SK-N-SH (cell line): ENCODE results near the gene GLE1. TPM values are rescaled to one million over a fixed set of nuclear protein-coding genes. Genes with fewer than 3 reads are reported as not detected.

ENCODE experiments used
- CTCF ChIA-PET: fragments of 300-600, 350-600 bp; formaldehyde crosslinking; extraction: SDS; loops from one replicate; lab custom pipeline; 2021; lab: Yijun Ruan, JAX
- POLR2A ChIA-PET: fragments of 350-600 bp; sonication (Branson Sonifier 250); formaldehyde crosslinking; extraction: SDS; loops from one replicate; lab custom pipeline; 2020; ENCODE audit warnings: antibody characterized with exemption, inconsistent platforms; lab: Yijun Ruan, JAX
- DNase-seq: peaks from one replicate; pipeline ENCODE4 v3.0.0; 2012
- H2AFZ ChIP-seq: fragments of 200-600 bp; sonication (generic); 2 replicates; pipeline ENCODE4 v1.8.1; 2016; ENCODE audit warnings: antibody characterized with exemption, mild to moderate bottlenecking, low read depth
- H3F3A ChIP-seq: fragments of 200-600 bp; sonication (generic); replicated peaks from 2 replicates; pipeline ENCODE3; 2016; ENCODE audit warnings: antibody characterized with exemption, mild to moderate bottlenecking; ENCODE audit not compliant: insufficient read depth
- H3K27ac ChIP-seq, 2 experiments: fragments of 200-500 bp in 1 of 2; fragments of 200-600 bp in 1 of 2; sonication (Bioruptor generic) in 1 of 2; sonication (generic), shearing (Covaris generic) in 1 of 2; 2 replicates each; pipeline versions ENCODE4 v1.5.1 to v1.6.1; 2014 to 2016; ENCODE audit warnings: low read depth in 2 of 2, inconsistent platforms in 1 of 2, low read length in 1 of 2, mild to moderate bottlenecking in 1 of 2, mixed read lengths in 1 of 2
- H3K27me3 ChIP-seq: fragments of 200-600 bp; sonication (generic), shearing (Covaris generic); 2 replicates; pipeline ENCODE4 v1.6.1; 2016; ENCODE audit warnings: mixed run types; ENCODE audit not compliant: insufficient read depth
- H3K36me3 ChIP-seq, 2 experiments: fragments of 200-500 bp in 1 of 2; fragments of 200-600 bp in 1 of 2; sonication (Bioruptor generic) in 1 of 2; sonication (generic) in 1 of 2; replicated peaks in 1 of 2; 2 replicates each; pipeline versions ENCODE3 to v1.5.1; 2014 to 2016; ENCODE audit warnings: low read length in 1 of 2, mild to moderate bottlenecking in 1 of 2; ENCODE audit not compliant: insufficient read depth in 2 of 2, control insufficient read depth in 1 of 2
- H3K4me1 ChIP-seq, 2 experiments: fragments of 200-500 bp in 1 of 2; fragments of 200-600 bp in 1 of 2; sonication (Bioruptor generic) in 1 of 2; sonication (generic), shearing (Covaris generic) in 1 of 2; 2 replicates each; pipeline versions ENCODE4 v1.5.1 to v1.6.1; 2014 to 2016; ENCODE audit warnings: low read depth in 1 of 2, low read length in 1 of 2, mixed run types in 1 of 2; ENCODE audit not compliant: insufficient read depth in 2 of 2, control insufficient read depth in 1 of 2
- H3K4me2 ChIP-seq: fragments of 200-600 bp; sonication (generic), shearing (Covaris generic); 2 replicates; pipeline ENCODE4 v1.6.1; 2017; ENCODE audit warnings: mixed run types
- H3K4me3 ChIP-seq, 2 experiments: fragments of 200-500 bp in 1 of 2; fragments of 200-600 bp in 1 of 2; sonication (Bioruptor generic) in 1 of 2; sonication (generic), shearing (Covaris generic) in 1 of 2; 2 replicates each; pipeline versions ENCODE4 v1.5.1 to v1.8.1; 2014 to 2016; ENCODE audit warnings: low read depth in 2 of 2, inconsistent platforms in 1 of 2, low read length in 1 of 2, mild to moderate bottlenecking in 1 of 2, mixed read lengths in 1 of 2, moderate library complexity in 1 of 2
- H3K79me2 ChIP-seq: fragments of 200-600 bp; sonication (generic); 2 replicates; pipeline ENCODE4 v1.8.1; 2017; ENCODE audit warnings: mild to moderate bottlenecking; ENCODE audit not compliant: insufficient read depth
- H3K9ac ChIP-seq: fragments of 200-600 bp; sonication (generic); 2 replicates; pipeline ENCODE4 v1.6.1; 2017; ENCODE audit warnings: mixed run types
- H3K9me2 ChIP-seq: fragments of 200-600 bp; sonication (generic); 2 replicates; pipeline ENCODE4 v1.6.1; 2017; ENCODE audit warnings: mixed run types
- H3K9me3 ChIP-seq: fragments of 200-600 bp; sonication (generic); 2 replicates; pipeline ENCODE4 v1.6.1; 2017; ENCODE audit warnings: mixed run types, mild to moderate bottlenecking, moderate library complexity
- H4K20me1 ChIP-seq: fragments of 200-600 bp; sonication (generic); 2 replicates; pipeline ENCODE4 v1.6.1; 2017; ENCODE audit warnings: mild to moderate bottlenecking, mixed run types; ENCODE audit not compliant: insufficient read depth
- CHD2 ChIP-seq: fragments of 150-350 bp; IDR thresholded peaks from 2 replicates; pipeline ENCODE4 v1.6.1; 2018; ENCODE audit warnings: low read length; ENCODE audit not compliant: partially characterized antibody
- CTCF ChIP-seq: fragments of 200-600 bp; sonication (generic); IDR thresholded peaks from 2 replicates; pipeline ENCODE4 v1.6.1; 2017; ENCODE audit warnings: antibody characterized with exemption, mild to moderate bottlenecking, moderate library complexity
- ELF1 ChIP-seq: IDR thresholded peaks from 2 replicates; pipeline ENCODE4 v1.4.0; 2012
- EP300 ChIP-seq, 2 experiments: IDR thresholded peaks; 2 replicates each; pipeline versions ENCODE4 v1.4.0 to v1.6.1; 2012; ENCODE audit warnings: borderline replicate concordance in 1 of 2, low read depth in 1 of 2, low read length in 1 of 2
- EZH2phosphoT487 ChIP-seq: fragments of 200-600 bp; sonication (generic); IDR thresholded peaks from 2 replicates; pipeline ENCODE4 v1.6.1; 2017; ENCODE audit warnings: low read depth, mixed run types, mild to moderate bottlenecking, antibody characterized with exemption, moderate library complexity, borderline replicate concordance
- FOSL2 ChIP-seq: IDR thresholded peaks from 2 replicates; pipeline ENCODE4 v1.4.0; 2012; ENCODE audit warnings: low read depth, mild to moderate bottlenecking, moderate library complexity, borderline replicate concordance
- GABPA ChIP-seq: IDR thresholded peaks from 2 replicates; pipeline ENCODE4 v1.4.0; 2012; ENCODE audit warnings: low read depth, mild to moderate bottlenecking
- MXI1 ChIP-seq: IDR thresholded peaks from 2 replicates; pipeline ENCODE4 v1.6.1; 2012; ENCODE audit warnings: mild to moderate bottlenecking, low read depth, low read length, improper control_type of control experiment
- NRF1 ChIP-seq: IDR thresholded peaks from 2 replicates; pipeline ENCODE4 v1.6.1; 2012; ENCODE audit warnings: low read depth, mild to moderate bottlenecking, low read length
- POLR2AphosphoS5 ChIP-seq: IDR thresholded peaks from 2 replicates; pipeline ENCODE4 v1.6.1; 2012; ENCODE audit warnings: low read depth, low read length
- RAD21 ChIP-seq: IDR thresholded peaks from 2 replicates; pipeline ENCODE4 v1.6.1; 2012; ENCODE audit warnings: mild to moderate bottlenecking, low read length
- REST ChIP-seq: IDR thresholded peaks from 2 replicates; pipeline ENCODE4 v1.6.1; 2012; ENCODE audit warnings: mild to moderate bottlenecking, low read depth, low read length, moderate library complexity
- SIN3A ChIP-seq: IDR thresholded peaks from 2 replicates; pipeline ENCODE4 v1.6.1; 2012; ENCODE audit warnings: low read depth, mild to moderate bottlenecking, low read length, moderate library complexity, borderline replicate concordance
- TAF1 ChIP-seq: IDR thresholded peaks from 2 replicates; pipeline ENCODE4 v1.6.1; 2012; ENCODE audit warnings: low read depth, mild to moderate bottlenecking, low read length, moderate library complexity, borderline replicate concordance
- ZBTB33 ChIP-seq: IDR thresholded peaks from 2 replicates; pipeline ENCODE4 v1.4.0; 2012; ENCODE audit warnings: low read depth, borderline replicate concordance
- WGBS: methylation state at CpG from one replicate; pipeline ENCODE4 v1.1.6; 2017; ENCODE audit warnings: low lambda C conversion rate; 5-methylcytosine and 5-hydroxymethylcytosine counted together
- polyA plus RNA-seq, 3 experiments: library from polyadenylated mRNA; depleted of rRNA; stranded (reverse); fragments of >200 nt; gene quantifications; 2 replicates each; pipeline ENCODE4 v1.2.3, GENCODE V29; 2012

GLE1 gene
- polyA plus RNA-seq, 1 of the 3 experiments (the other 2 are of a cell fraction) = 13.8 TPM

GRCh38 chr9:128551657-128552152, 47.2 kb downstream of the GLE1 start (continued):
- TF ChIP-seq REST = no peak
- peak; percentile 22; the same call in 1 of the 2 replicates for TF ChIP-seq FOSL2
- no peak for TF ChIP-seq CTCF
- TF ChIP-seq GABPA = peak; percentile 28; the same call in 1 of the 2 replicates
- TF ChIP-seq, all 33 proteins: peak for 4

GRCh38 chr9:128552153-128552743, 47.7 kb downstream of the GLE1 start, which contains the start of gene SPTAN1:
SPTAN1 (plus strand) TSS chr9:128552587; CDS start chr9:128566741, 14,154 bp downstream.
- ChIA-PET POLR2A (interaction anchor here (0.6 to 3.7 kb wide), 10 partner anchors 9 to 181 kb away, joined by 3 to 15 read pairs (median 3); partner anchors contain the start of genes GLE1 and URM1), CTCF (interaction anchor here (0.9 to 2.7 kb wide), 5 partner anchors 9 to 190 kb away, joined by 3 to 8 read pairs (median 4); no protein-coding TSS in a partner anchor)
- peak; percentile 99 for DNase-seq
- no peaks in the 10 kb centered on the region for H3K9me3 ChIP-seq
- peaks cover 39% of the 10 kb centered on the region for H4K20me1 ChIP-seq
- no CpG with 5 or more reads among the region's 81 CpGs for WGBS
- H3K9me2 ChIP-seq = no peaks in the 10 kb centered on the region
- TF ChIP-seq ELF1 (peak; percentile 71), GABPA (0 out of 2 replicates have a peak, but pooled peaks have one; percentile 6), MXI1 (no peak; the same call in 1 of the 2 replicates), EP300 (IDR thresholded peaks at IDR 0.05; ENCODE audit: borderline replicate concordance in 1 of 2, low read depth in 1 of 2, low read length in 1 of 2) (peak in 1 of 2 experiments; percentile 14; a peak in 1 of 4 replicates), SIN3A (peak; percentile 88; the same call in 1 of the 2 replicates), ZBTB33 (0 out of 2 replicates have a peak, but pooled peaks have one; percentile 12), RAD21 (no peak), TAF1 (peak; percentile 94; the same call in 1 of the 2 replicates), CHD2 (peak; percentile 45), NRF1 (peak; percentile 69), POLR2AphosphoS5 (peak; percentile 99), EZH2phosphoT487 (no peak)
- TF ChIP-seq, all 33 proteins: peak for 9
- Histone ChIP-seq H3K36me3 (peaks cover 3 to 11% of the 10 kb centered on the region in 2 experiments), H3K4me1 (peaks cover 29 to 40% of the 10 kb centered on the region in 2 experiments), H3K9ac (peak within 1 kb of the TSS; percentile 87), H3K4me2 (peak within 1 kb of the TSS; percentile 89), H2AFZ (peak within 1 kb of the TSS; percentile 92), H3K27ac (peak within 1 kb of the TSS; percentile 76 to 87), H3K4me3 (peak within 1 kb of the TSS; percentile 85 to 92), H3K27me3 (no peaks in the 10 kb centered on the region), H3K79me2 (peaks cover 48% of the 10 kb centered on the region), H3F3A (peaks cover 37% of the 10 kb centered on the region)
